ENCODE data around the gene PLPPR1. TPM values are rescaled to one million over a fixed set of nuclear protein-coding genes. Genes with fewer than 3 reads are reported as not detected.

PLPPR1 gene
- total and polyA plus RNA-seq, 2 of the 4 experiments (the other 2 are of a cell fraction), result not detected

DNA sequence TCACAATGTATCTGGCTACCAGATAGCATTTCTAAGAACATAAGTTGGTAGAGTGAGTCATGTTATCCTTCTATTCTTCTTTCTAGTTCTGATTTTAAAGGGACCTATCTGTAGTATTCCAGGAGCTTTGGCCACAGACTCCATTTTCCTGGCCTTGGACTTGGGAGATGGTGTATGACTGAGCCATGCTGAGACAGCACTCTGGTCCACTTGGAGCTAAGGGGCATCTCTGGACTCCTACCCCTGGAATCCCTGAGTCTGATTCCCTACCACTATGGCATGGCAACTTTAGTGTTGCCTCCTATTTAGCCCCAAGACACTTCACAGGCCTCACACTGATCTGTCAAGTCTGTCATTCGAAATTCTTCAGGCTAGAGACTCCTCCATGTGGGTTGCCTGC, 297.5 kb downstream of the PLPPR1 start:
- Histone ChIP-seq H3K4me3 (ENCODE audit: insufficient read depth, low read depth, low read length) (no peak overlapping the region), H3K9ac (ENCODE audit: low read depth, low read length) (no peak overlapping the region), H3K79me1 (ENCODE audit: low read depth in 1 of 2, low read length in 2 of 2) (no peaks in the 10 kb centered on the region), H3K14ac (replicated peaks; ENCODE audit: low read depth, low read length) (no peak overlapping the region), H3K56ac (ENCODE audit: extremely low read depth, insufficient read depth, low read length) (no peak overlapping the region), H2AK5ac (ENCODE audit: low read depth, low read length) (no peak overlapping the region), H4K8ac (ENCODE audit: low read depth in 2 of 2, low read length in 2 of 2) (no peak overlapping the region), H2AFZ (replicated peaks; ENCODE audit: low read length, poor library complexity) (no peak overlapping the region), H4K5ac (ENCODE audit: low read depth, low read length) (no peak overlapping the region), H3K4ac (ENCODE audit: low read depth, low read length) (no peak overlapping the region), H2BK15ac (ENCODE audit: low read depth, low read length) (no peak overlapping the region), H3K23ac (ENCODE audit: low read depth, low read length) (no peak overlapping the region), H3K9me1 (ENCODE audit: insufficient read depth, low read length) (no peaks in the 10 kb centered on the region), H3K9me3 (ENCODE audit: control insufficient read depth, insufficient read depth, low read length) (no peaks in the 10 kb centered on the region), H2BK120ac (ENCODE audit: low read depth, low read length) (no peak overlapping the region), H4K91ac (ENCODE audit: insufficient read depth, low read depth, low read length) (no peak overlapping the region), H3K27ac (ENCODE audit: insufficient read depth, low read length) (no peak overlapping the region), H2BK5ac (ENCODE audit: low read depth, low read length, poor library complexity, severe bottlenecking) (no peak overlapping the region), H4K20me1 (ENCODE audit: insufficient read depth, low read length) (no peaks in the 10 kb centered on the region), H3K4me1 (ENCODE audit: control insufficient read depth, insufficient read depth, low read length) (no peaks in the 10 kb centered on the region), H2BK20ac (ENCODE audit: low read depth, low read length) (no peak overlapping the region), H2AK9ac (replicated peaks; ENCODE audit: low read depth, low read length, poor library complexity) (no peak overlapping the region), H3K18ac (ENCODE audit: low read depth, low read length) (no peak overlapping the region), H3K4me2 (ENCODE audit: low read depth, low read length) (no peak overlapping the region), H3K36me3 (ENCODE audit: control insufficient read depth, insufficient read depth, low read length) (no peaks in the 10 kb centered on the region), H3K27me3 (ENCODE audit: control insufficient read depth, insufficient read depth, low read length) (no peaks in the 10 kb centered on the region)
- ChIA-PET CTCF (no interaction called here), POLR2A (ENCODE audit: unreplicated experiment) (no interaction called here)
- dilution Hi-C loops (cut with HindIII; ENCODE audit: low sequenced_read_pairs, unreplicated experiment) (no loop called here), in situ Hi-C loops (cut with MboI; ENCODE audit: low sequenced_read_pairs) (no loop called here), intact Hi-C loops (cut with micrococcal nuclease) (no loop called here)
- DNase-seq (no peak), ATAC-seq (ENCODE audit: low read depth) (no peak)
- no CpG with 5 or more reads among the region's 1 CpG for WGBS, 2 experiments (ENCODE audit: extremely low coverage in 2 of 2, insufficient read length in 1 of 2)
- no TSS peak for BruUV-seq (replicated peaks)
- TF ChIP-seq CTCF (conservative IDR thresholded peaks at IDR 0.05; ENCODE audit: low read depth, low read length) (no peak), RFX5 (IDR thresholded peaks at IDR 0.05; ENCODE audit: low read depth, low read length) (no peak)
